ENCODE measurements around the gene CDH22. TPM values are rescaled to one million over a fixed set of nuclear protein-coding genes. Genes with fewer than 3 reads are reported as not detected.

CDH22 gene
- total RNA-seq, 6 experiments from 2014 or later = not detected

GRCh38 chr20:46171909-46172308, 136.4 kb downstream of the CDH22 start:
- TF ChIP-seq CTCF (IDR thresholded peaks at IDR 0.05) = no peak
- TF ChIP-seq POLR2A (IDR thresholded peaks at IDR 0.05) = no peak
- no peaks in the 10 kb centered on the region for H3K36me3 ChIP-seq
- no peaks in the 10 kb centered on the region for H3K9me3 ChIP-seq
- DNase-seq = no peak
- no peak for ATAC-seq
- no peak overlapping the region for H3K4me3 ChIP-seq
- H3K27ac ChIP-seq = no peak overlapping the region
- 57% methylated on average over 3 of the region's 5 CpGs for WGBS (ENCODE audit: insufficient coverage, low coverage, low lambda C conversion rate, missing lambda C conversion rate)
- H3K4me1 ChIP-seq = no peaks in the 10 kb centered on the region
- peaks cover 0 to 12% of the 10 kb centered on the region in 2 donors for H3K27me3 ChIP-seq
- intact Hi-C loops (cut with DNase I) = loop anchor here in 1 of 2 donors (10.0 kb wide), 1 partner anchor 147 kb away; the partner anchor contains the start of gene SLC12A5

GRCh38 chr20:46171476-46171875, 136.8 kb downstream of the CDH22 start:
- no peaks in the 10 kb centered on the region for H3K36me3 ChIP-seq
- TF ChIP-seq POLR2A (IDR thresholded peaks at IDR 0.05) = no peak
- no peak for TF ChIP-seq CTCF (IDR thresholded peaks at IDR 0.05)
- H3K9me3 ChIP-seq = no peaks in the 10 kb centered on the region
- 54% methylated on average over 2 of the region's 2 CpGs for WGBS (ENCODE audit: insufficient coverage, low coverage, low lambda C conversion rate, missing lambda C conversion rate)
- no peak overlapping the region for H3K27ac ChIP-seq
- H3K27me3 ChIP-seq = peaks cover 0 to 12% of the 10 kb centered on the region in 2 donors
- intact Hi-C loops (cut with DNase I) = loop anchor here in 1 of 2 donors (10.0 kb wide), 1 partner anchor 147 kb away; the partner anchor contains the start of gene SLC12A5
- no peak for DNase-seq
- ATAC-seq = no peak
- H3K4me1 ChIP-seq = no peaks in the 10 kb centered on the region
- H3K4me3 ChIP-seq = no peak overlapping the region

GRCh38 chr20:46169245-46170171, 138.8 kb downstream of the CDH22 start:
- 19% methylated on average over 3 of the region's 13 CpGs for WGBS (ENCODE audit: insufficient coverage, low coverage, low lambda C conversion rate, missing lambda C conversion rate)
- ATAC-seq (no peak), DNase-seq (no peak)
- Histone ChIP-seq H3K27me3 (peaks cover 0 to 12% of the 10 kb centered on the region in 2 donors), H3K9me3 (no peaks in the 10 kb centered on the region), H3K4me1 (no peaks in the 10 kb centered on the region), H3K4me3 (no peak overlapping the region), H3K27ac (no peak overlapping the region), H3K36me3 (no peaks in the 10 kb centered on the region)
- TF ChIP-seq POLR2A (IDR thresholded peaks at IDR 0.05) (no peak), CTCF (IDR thresholded peaks at IDR 0.05) (no peak)
- intact Hi-C loops (cut with DNase I) = loop anchor here in 1 of 2 donors (10.0 kb wide), 1 partner anchor 145 kb away; the partner anchor contains the start of gene SLC12A5

GRCh38 chr20:46168438-46168837, 139.9 kb downstream of the CDH22 start:
- intact Hi-C loops (cut with DNase I) = no loop called here
- WGBS (ENCODE audit: insufficient coverage, low coverage, low lambda C conversion rate, missing lambda C conversion rate) = 49% methylated on average over 7 of the region's 8 CpGs

More at GRCh38 chr20:46168438-46168837, 139.9 kb downstream of the CDH22 start:
- Histone ChIP-seq H3K27me3 (peaks cover 0 to 1% of the 10 kb centered on the region in 2 donors), H3K9me3 (no peaks in the 10 kb centered on the region), H3K4me3 (no peak overlapping the region), H3K4me1 (no peaks in the 10 kb centered on the region), H3K36me3 (no peaks in the 10 kb centered on the region), H3K27ac (no peak overlapping the region)
- ATAC-seq (no peak), DNase-seq (no peak)
- TF ChIP-seq CTCF (IDR thresholded peaks at IDR 0.05) = no peak
- TF ChIP-seq POLR2A (IDR thresholded peaks at IDR 0.05) = no peak

Data from right lobe of liver (tissue), 6 donors.